ENCODE measurements around the gene NRG2. TPM values are rescaled to one million over a fixed set of nuclear protein-coding genes. Genes with fewer than 3 reads are reported as not detected.

Gene NRG2
- total and polyA plus RNA-seq, 8 donors: 0.68 to 10.6 (median 7.5) TPM

DNA sequence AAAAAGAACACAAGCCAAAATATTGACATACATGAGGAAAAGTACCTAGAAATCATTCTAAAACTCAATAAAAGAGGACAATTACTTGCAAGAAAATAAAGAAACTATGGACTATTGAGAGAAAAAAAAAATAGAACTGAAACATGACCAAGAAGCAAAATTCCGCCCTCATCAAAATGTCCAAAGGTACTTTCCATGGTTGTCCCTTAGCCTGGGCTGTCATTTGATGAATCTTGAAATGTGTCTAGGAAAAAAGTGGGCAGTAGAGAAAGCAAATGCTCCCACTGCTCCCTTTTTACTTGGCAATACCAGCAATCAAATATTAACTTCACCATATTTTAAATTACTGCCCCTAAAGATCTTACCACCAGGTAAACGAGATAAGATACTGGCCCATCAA, 10.8 kb downstream of the NRG2 start:
- Histone ChIP-seq H3K4me1 (no peaks in the 10 kb centered on the region), H3K36me3 (no peaks in the 10 kb centered on the region), H3K27me3 (peaks cover 0 to 6% of the 10 kb centered on the region in 2 donors), H3K4me3 (no peak overlapping the region), H3K27ac (no peak overlapping the region), H3K9me3 (no peaks in the 10 kb centered on the region)
- TF ChIP-seq, protein P1, sequence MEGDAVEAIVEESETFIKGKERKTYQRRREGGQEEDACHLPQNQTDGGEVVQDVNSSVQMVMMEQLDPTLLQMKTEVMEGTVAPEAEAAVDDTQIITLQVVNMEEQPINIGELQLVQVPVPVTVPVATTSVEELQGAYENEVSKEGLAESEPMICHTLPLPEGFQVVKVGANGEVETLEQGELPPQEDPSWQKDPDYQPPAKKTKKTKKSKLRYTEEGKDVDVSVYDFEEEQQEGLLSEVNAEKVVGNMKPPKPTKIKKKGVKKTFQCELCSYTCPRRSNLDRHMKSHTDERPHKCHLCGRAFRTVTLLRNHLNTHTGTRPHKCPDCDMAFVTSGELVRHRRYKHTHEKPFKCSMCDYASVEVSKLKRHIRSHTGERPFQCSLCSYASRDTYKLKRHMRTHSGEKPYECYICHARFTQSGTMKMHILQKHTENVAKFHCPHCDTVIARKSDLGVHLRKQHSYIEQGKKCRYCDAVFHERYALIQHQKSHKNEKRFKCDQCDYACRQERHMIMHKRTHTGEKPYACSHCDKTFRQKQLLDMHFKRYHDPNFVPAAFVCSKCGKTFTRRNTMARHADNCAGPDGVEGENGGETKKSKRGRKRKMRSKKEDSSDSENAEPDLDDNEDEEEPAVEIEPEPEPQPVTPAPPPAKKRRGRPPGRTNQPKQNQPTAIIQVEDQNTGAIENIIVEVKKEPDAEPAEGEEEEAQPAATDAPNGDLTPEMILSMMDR (IDR thresholded peaks at IDR 0.05): no peak
- intact Hi-C loops (cut with DNase I): no loop called here
- no peak for ATAC-seq
- DNase-seq: no peak

DNA sequence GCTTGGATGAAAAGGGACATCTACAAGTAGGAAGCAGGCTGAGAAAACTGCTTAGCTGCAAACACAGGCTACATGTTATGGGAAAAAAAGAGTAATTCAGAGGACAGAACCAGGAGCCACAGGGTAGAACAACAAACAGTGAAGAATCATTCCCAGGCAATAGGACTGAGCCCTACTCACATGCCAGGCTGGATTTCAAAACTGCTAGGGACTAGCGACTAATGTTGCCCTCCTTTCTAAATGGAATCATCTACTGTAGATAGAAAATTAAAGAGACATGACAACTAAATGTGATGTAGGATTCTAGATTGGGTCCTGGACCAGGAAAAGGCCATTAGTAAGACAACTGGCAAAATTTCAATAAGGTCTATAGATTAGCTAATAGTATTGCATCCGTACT, 15.3 kb downstream of the NRG2 start:
- Histone ChIP-seq H3K36me3 (no peaks in the 10 kb centered on the region), H3K4me1 (no peaks in the 10 kb centered on the region), H3K27me3 (peaks cover 4 to 7% of the 10 kb centered on the region in 2 donors), H3K27ac (no peak overlapping the region), H3K9me3 (no peaks in the 10 kb centered on the region), H3K4me3 (no peak overlapping the region)
- TF ChIP-seq, protein P1 (IDR thresholded peaks at IDR 0.05): no peak
- intact Hi-C loops (cut with DNase I): no loop called here
- no peak for DNase-seq
- no peak for ATAC-seq

DNA sequence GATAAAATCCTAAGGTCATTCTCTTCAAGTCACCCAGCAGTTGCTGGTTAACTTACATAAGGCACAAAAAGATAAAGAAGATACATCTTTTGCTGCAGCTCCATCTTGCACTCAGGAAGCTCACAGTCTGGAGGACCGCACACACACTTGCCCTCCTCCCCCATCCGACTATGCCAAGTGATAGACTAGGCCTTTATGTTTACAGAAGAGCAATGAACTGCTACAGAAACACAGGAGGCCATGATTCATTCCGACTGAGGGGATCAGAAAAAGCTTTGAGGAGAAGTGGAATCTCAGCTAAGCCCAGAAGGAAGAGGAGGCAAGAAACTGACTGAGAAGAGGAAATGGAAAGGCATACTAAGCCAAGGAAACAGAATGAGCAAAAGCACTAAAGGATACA, 17.4 kb downstream of the NRG2 start:
- DNase-seq (no peak), ATAC-seq (no peak)
- H3K27ac ChIP-seq: no peak overlapping the region
- no peaks in the 10 kb centered on the region for H3K9me3 ChIP-seq
- no peaks in the 10 kb centered on the region for H3K4me1 ChIP-seq
- no peaks in the 10 kb centered on the region for H3K36me3 ChIP-seq
- H3K27me3 ChIP-seq: peaks cover 4 to 11% of the 10 kb centered on the region in 2 donors
- H3K4me3 ChIP-seq: no peak overlapping the region
- TF ChIP-seq, protein P1 (IDR thresholded peaks at IDR 0.05): no peak
- intact Hi-C loops (cut with DNase I): no loop called here

DNA sequence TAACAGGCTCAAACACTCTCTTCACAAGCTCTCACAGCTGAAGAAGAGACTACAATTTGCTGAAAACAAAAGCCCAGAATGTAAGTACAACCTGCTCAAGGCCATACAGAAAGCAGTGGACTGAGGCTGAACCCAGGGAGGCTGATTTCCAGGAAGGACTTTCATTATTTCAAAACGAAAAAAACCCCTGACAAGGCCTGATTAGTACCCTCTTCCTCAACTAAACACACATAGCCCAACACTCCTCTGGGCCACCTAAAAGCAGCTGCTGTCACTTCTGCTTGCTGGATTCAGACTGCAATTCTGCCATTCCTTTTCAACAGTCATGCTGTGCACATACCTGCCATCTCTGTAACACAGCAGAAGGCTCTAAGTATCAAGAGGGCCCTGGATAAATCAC, 18.2 kb downstream of the NRG2 start:
- intact Hi-C loops (cut with DNase I): no loop called here
- no peak overlapping the region for H3K4me3 ChIP-seq
- H3K27me3 ChIP-seq: peaks cover 4 to 12% of the 10 kb centered on the region in 2 donors
- no peak overlapping the region for H3K27ac ChIP-seq
- no peaks in the 10 kb centered on the region for H3K36me3 ChIP-seq
- TF ChIP-seq, protein P1 (IDR thresholded peaks at IDR 0.05): no peak
- no peaks in the 10 kb centered on the region for H3K9me3 ChIP-seq
- ATAC-seq (no peak), DNase-seq (no peak)
- H3K4me1 ChIP-seq: no peaks in the 10 kb centered on the region

DNA sequence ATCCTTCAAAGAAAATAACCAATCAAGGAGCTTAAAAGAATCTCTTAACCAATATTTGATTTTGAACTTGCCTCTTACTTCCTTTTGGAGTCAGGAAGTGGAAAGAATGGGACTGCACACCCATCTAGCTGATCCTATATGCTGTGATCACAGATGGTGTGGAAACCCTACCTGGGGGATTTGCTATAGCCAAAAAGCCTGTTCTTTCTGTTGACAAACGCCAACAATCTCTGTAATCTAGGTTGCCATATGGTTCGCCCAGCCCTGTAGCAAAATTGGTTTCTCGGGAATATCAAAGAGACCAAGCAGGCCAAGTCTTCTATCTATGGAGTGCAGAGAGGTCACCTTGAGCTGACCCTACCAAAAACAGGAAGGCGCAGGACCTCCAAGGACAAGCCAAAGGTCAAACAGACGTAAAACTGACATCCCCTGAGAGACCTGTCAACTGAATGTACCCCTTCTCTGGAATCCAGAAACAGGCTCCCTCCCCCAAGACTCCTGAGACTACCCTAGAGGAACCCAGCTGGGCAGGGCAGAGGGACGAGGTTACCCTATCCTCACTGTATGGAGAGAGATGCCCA, 19.4 kb downstream of the NRG2 start:
- no peak overlapping the region for H3K4me3 ChIP-seq
- ATAC-seq (no peak), DNase-seq (no peak)
- intact Hi-C loops (cut with DNase I): no loop called here
- H3K36me3 ChIP-seq: no peaks in the 10 kb centered on the region
- no peaks in the 10 kb centered on the region for H3K4me1 ChIP-seq
- TF ChIP-seq, protein P1 (IDR thresholded peaks at IDR 0.05): no peak
- no peak overlapping the region for H3K27ac ChIP-seq
- H3K27me3 ChIP-seq: peaks cover 4 to 21% of the 10 kb centered on the region in 2 donors
- H3K9me3 ChIP-seq: no peaks in the 10 kb centered on the region
